ENCODE results near the gene KCNIP4.

KCNIP4 gene

GRCh38 chr4:21457086-21457840, 491.3 kb downstream of the KCNIP4 start:
- Mint-ChIP-seq H3K27ac (no peak overlapping the region), H3K4me1 (no peaks in the 10 kb centered on the region), H3K27me3 (no peaks in the 10 kb centered on the region), H3K9me3 (peaks cover 7% of the 10 kb centered on the region), H3K36me3 (ENCODE audit: low read depth) (no peaks in the 10 kb centered on the region), H3K4me3 (no peak overlapping the region)
- no peak for DNase-seq
- no peak for ATAC-seq

DNA sequence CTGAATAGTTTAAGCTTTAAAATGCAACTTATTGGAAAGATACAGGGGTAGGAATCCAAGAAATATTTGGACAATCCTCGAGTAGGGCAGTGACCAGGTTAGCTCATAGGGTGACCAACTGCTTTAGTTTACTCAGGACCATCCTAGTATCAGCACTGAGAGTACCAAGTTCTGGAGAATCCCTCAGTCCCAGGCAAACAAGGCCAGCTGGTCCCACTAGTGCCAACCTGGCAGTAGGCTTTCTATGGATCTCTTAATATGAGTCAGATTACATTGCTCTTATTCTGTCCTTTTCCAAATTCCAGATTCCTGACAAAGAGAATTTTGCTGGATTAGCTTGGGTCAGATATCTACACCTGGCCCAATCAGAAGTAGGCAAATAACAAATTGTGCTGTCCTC, 493.7 kb downstream of the KCNIP4 start:
- ATAC-seq, result no peak
- Mint-ChIP-seq H3K4me1 (no peaks in the 10 kb centered on the region), H3K27me3 (no peaks in the 10 kb centered on the region), H3K4me3 (no peak overlapping the region), H3K9me3 (peaks cover 7% of the 10 kb centered on the region), H3K36me3 (ENCODE audit: low read depth) (no peaks in the 10 kb centered on the region), H3K27ac (no peak overlapping the region)
- no peak for DNase-seq

GRCh38 chr4:21454201-21454600, 494.4 kb downstream of the KCNIP4 start:
- no peak for DNase-seq

DNA sequence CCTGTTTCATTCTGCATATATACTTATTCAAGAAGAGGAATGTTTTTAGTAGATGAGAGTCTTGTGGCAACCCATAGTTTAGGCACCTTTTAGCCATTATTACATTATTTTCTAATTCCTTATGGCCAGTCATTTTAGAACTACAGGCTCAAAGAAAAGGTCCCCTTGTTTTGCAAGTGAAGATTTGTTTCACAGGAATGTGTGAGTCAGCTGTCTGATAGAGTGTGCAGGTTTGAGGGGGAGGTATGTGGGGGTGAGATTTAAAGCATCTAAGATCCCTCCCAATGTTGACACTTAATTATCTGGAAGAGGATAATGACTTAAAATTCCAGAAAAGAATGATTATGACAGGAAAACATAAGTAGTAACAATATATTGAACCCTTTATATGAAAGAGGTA, 495.6 kb downstream of the KCNIP4 start:
- H3K36me3 Mint-ChIP-seq (ENCODE audit: low read depth), result no peaks in the 10 kb centered on the region
- H3K9me3 Mint-ChIP-seq, result peaks cover 7% of the 10 kb centered on the region
- no peaks in the 10 kb centered on the region for H3K4me1 Mint-ChIP-seq
- no peak overlapping the region for H3K4me3 Mint-ChIP-seq
- H3K27me3 Mint-ChIP-seq, result no peaks in the 10 kb centered on the region
- DNase-seq, result no peak
- H3K27ac Mint-ChIP-seq, result no peak overlapping the region
- no peak for ATAC-seq

More at GRCh38 chr4:21454201-21454600, 494.4 kb downstream of the KCNIP4 start:
- Mint-ChIP-seq H3K4me3 (no peak overlapping the region), H3K27ac (no peak overlapping the region), H3K9me3 (peaks cover 7% of the 10 kb centered on the region), H3K4me1 (no peaks in the 10 kb centered on the region), H3K27me3 (no peaks in the 10 kb centered on the region), H3K36me3 (ENCODE audit: low read depth) (no peaks in the 10 kb centered on the region)
- no peak for ATAC-seq

DNA sequence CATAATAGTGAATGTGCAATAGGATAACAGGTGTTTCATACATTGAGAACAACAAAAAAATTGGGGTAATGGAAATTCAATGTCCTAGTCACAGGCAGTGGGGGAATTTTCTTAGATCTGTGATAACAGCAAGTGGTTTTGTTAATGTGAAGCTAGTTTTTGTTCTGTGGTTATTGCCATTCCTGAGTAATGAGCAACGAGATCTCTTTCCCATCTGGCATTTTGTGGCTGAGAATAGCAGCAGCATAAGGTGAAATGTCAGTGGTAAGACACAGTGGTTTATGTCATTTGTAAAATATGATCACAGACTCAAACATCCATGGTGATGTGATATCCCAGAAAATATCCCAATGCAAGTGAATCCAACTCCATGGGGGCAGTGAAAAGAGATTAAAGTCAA, 497.5 kb downstream of the KCNIP4 start:
- Mint-ChIP-seq H3K9me3 (no peaks in the 10 kb centered on the region), H3K36me3 (ENCODE audit: low read depth) (no peaks in the 10 kb centered on the region), H3K27me3 (no peaks in the 10 kb centered on the region), H3K4me1 (no peaks in the 10 kb centered on the region), H3K4me3 (no peak overlapping the region), H3K27ac (no peak overlapping the region)
- DNase-seq, result no peak
- ATAC-seq, result no peak

DNA sequence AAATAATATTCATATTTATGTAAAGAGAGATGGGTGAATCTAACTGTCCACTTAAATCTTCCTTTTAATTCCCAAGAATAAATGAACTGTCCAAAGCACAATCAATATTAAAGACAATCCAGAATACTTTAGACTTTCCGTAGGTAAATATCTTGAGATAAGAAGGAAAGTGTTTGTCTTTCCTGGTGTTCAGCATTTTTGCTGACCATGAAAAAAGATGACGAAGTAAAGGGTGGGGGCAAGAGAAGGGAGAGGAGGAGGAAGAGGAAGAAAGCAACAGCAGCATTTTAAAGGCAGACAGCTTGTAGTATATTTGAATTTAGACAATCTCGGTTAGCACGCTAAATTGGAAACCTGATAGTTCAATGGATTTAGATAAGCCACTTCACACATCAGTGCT, 498.2 kb downstream of the KCNIP4 start:
- no peak overlapping the region for H3K27ac Mint-ChIP-seq
- ATAC-seq (no peak), DNase-seq (no peak)
- H3K4me1 Mint-ChIP-seq, result no peaks in the 10 kb centered on the region
- H3K9me3 Mint-ChIP-seq, result no peaks in the 10 kb centered on the region
- no peaks in the 10 kb centered on the region for H3K36me3 Mint-ChIP-seq (ENCODE audit: low read depth)
- H3K27me3 Mint-ChIP-seq, result no peaks in the 10 kb centered on the region
- no peak overlapping the region for H3K4me3 Mint-ChIP-seq

GRCh38 chr4:21447301-21448054, 501.1 kb downstream of the KCNIP4 start:
- Mint-ChIP-seq H3K36me3 (ENCODE audit: low read depth) (no peaks in the 10 kb centered on the region), H3K4me3 (no peak overlapping the region), H3K4me1 (no peaks in the 10 kb centered on the region), H3K9me3 (no peaks in the 10 kb centered on the region), H3K27ac (no peak overlapping the region), H3K27me3 (no peaks in the 10 kb centered on the region)
- DNase-seq, result no peak
- ATAC-seq, result no peak

DNA sequence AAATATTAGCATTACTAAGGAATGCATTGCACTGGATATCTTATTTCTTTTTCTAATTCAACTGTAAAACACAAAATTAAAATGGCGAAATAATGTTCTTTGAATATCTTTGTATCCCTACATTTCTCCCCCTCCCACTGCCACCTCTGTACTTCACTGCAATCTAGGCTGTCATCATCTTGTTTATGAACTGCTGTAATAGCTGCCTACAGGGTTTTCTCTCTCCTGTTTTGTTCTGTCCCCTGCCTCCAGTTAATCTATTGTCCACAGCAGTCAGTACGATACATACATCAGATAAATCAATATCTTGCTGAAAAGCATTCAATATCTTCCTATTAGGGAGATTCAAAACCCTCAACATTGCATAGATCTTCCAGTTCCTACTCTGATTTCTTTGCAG, 528.4 kb downstream of the KCNIP4 start:
- no peak overlapping the region for H3K27ac Mint-ChIP-seq
- no peaks in the 10 kb centered on the region for H3K4me1 Mint-ChIP-seq
- no peak for DNase-seq
- no peak overlapping the region for H3K4me3 Mint-ChIP-seq
- ATAC-seq, result no peak
- H3K9me3 Mint-ChIP-seq, result peaks cover 4% of the 10 kb centered on the region
- H3K36me3 Mint-ChIP-seq (ENCODE audit: low read depth), result no peaks in the 10 kb centered on the region
- H3K27me3 Mint-ChIP-seq, result no peaks in the 10 kb centered on the region

DNA sequence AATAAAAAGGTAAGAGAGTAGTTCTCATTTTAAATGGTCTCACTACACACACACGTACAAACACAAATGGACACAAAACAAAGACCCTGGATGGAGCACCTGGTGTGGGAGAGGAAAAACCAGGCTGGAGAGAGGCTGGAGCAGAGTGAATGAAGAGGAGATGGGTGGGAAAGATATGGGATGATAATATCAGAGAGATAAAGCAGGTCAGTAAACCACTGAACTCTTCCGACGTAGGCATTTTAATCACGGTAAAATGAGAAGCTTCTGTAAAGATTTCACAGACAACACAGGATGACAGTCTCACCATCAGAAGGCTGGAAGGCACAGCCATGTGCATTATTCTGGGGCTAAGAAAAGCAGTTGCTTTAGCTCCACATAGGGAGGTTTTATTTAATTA, 532.8 kb downstream of the KCNIP4 start:
- H3K4me1 Mint-ChIP-seq, result no peaks in the 10 kb centered on the region
- H3K4me3 Mint-ChIP-seq, result no peak overlapping the region
- no peaks in the 10 kb centered on the region for H3K36me3 Mint-ChIP-seq (ENCODE audit: low read depth)

GRCh38 chr4:21413807-21414370, 534.7 kb downstream of the KCNIP4 start:
- Mint-ChIP-seq H3K36me3 (ENCODE audit: low read depth) (no peaks in the 10 kb centered on the region), H3K27me3 (no peaks in the 10 kb centered on the region), H3K4me3 (no peak overlapping the region), H3K9me3 (no peaks in the 10 kb centered on the region), H3K4me1 (no peaks in the 10 kb centered on the region), H3K27ac (no peak overlapping the region)
- DNase-seq (no peak), ATAC-seq (no peak)

More for the DNA sequence above, 532.8 kb downstream of the KCNIP4 start:
- Mint-ChIP-seq H3K27ac (no peak overlapping the region), H3K9me3 (no peaks in the 10 kb centered on the region), H3K27me3 (no peaks in the 10 kb centered on the region)
- no peak for ATAC-seq
- DNase-seq, result no peak

GRCh38 chr4:21411086-21411485, 537.5 kb downstream of the KCNIP4 start:
- H3K27me3 Mint-ChIP-seq, result peaks cover 2% of the 10 kb centered on the region
- ATAC-seq, result no peak
- H3K9me3 Mint-ChIP-seq, result no peaks in the 10 kb centered on the region
- no peak overlapping the region for H3K4me3 Mint-ChIP-seq
- no peak for DNase-seq
- no peaks in the 10 kb centered on the region for H3K36me3 Mint-ChIP-seq (ENCODE audit: low read depth)
- no peak overlapping the region for H3K27ac Mint-ChIP-seq
- H3K4me1 Mint-ChIP-seq, result no peaks in the 10 kb centered on the region

- ATAC-seq (no peak), DNase-seq (no peak)
- Mint-ChIP-seq H3K4me1 (no peaks in the 10 kb centered on the region), H3K27ac (no peak overlapping the region), H3K36me3 (ENCODE audit: low read depth) (no peaks in the 10 kb centered on the region), H3K9me3 (no peaks in the 10 kb centered on the region), H3K4me3 (no peak overlapping the region), H3K27me3 (peaks cover 2% of the 10 kb centered on the region)
Observed at GRCh38 chr4:21410372-21410771, 538.2 kb downstream of the KCNIP4 start.

DNA sequence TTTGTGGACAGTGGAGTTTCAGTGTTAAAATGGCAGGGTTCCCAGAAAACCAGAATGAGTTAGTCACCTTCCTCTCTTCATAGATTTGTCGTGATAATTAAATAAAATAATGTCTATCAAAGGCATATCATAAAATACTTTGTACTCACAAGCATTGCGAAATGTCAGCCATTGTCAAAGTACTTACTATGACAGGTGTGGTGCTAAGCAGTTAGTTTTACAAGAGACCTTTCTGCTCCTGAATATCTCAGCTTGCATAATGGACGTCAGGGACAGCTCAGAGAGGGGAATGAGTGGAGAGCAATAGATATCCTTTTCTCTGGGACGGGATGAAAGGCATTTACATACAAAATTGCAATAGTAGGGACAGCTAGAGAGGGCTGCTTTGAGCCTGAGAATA, 560.9 kb downstream of the KCNIP4 start:
- Mint-ChIP-seq H3K4me3 (no peak overlapping the region), H3K36me3 (ENCODE audit: low read depth) (no peaks in the 10 kb centered on the region), H3K4me1 (no peaks in the 10 kb centered on the region), H3K27ac (no peak overlapping the region), H3K9me3 (peaks cover 16% of the 10 kb centered on the region), H3K27me3 (no peaks in the 10 kb centered on the region)
- DNase-seq (no peak), ATAC-seq (no peak)

DNA sequence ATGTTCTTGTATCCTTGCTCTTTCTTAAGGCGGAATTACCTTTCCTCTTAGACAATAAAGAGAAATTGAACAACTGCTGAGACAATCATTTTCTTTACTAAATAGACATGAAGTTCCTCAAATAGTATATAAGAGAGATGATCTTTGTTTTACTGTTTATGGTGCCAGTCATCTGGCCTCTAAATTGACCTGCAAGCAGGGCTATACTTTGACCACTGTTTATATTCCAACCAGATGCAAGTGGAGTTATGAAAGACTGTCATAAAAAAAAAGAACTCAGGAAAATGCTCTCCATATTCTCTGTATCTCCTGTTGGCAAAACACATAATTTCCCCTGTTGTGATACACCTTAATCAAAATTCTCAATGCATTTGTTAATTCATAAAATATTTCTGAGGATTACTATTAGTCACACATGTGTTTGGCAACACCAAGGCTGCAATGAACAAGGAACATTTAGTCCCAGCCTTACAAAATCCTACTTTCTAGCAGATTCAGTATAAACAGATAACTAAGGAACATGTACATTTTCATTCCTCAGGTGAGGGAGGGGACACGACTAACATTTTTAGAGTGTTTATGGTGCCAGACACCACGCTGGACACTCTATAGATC, 562.3 kb downstream of the KCNIP4 start:
- no peak overlapping the region for H3K27ac Mint-ChIP-seq
- peaks cover 8% of the 10 kb centered on the region for H3K9me3 Mint-ChIP-seq
- no peaks in the 10 kb centered on the region for H3K4me1 Mint-ChIP-seq
- H3K4me3 Mint-ChIP-seq, result no peak overlapping the region
- H3K36me3 Mint-ChIP-seq (ENCODE audit: low read depth), result no peaks in the 10 kb centered on the region
- ATAC-seq (no peak), DNase-seq (no peak)
- H3K27me3 Mint-ChIP-seq, result no peaks in the 10 kb centered on the region

GRCh38 chr4:21385706-21386105, 562.9 kb downstream of the KCNIP4 start:
- Mint-ChIP-seq H3K4me1 (no peaks in the 10 kb centered on the region), H3K27me3 (no peaks in the 10 kb centered on the region), H3K36me3 (ENCODE audit: low read depth) (no peaks in the 10 kb centered on the region), H3K4me3 (no peak overlapping the region), H3K27ac (no peak overlapping the region), H3K9me3 (peaks cover 8% of the 10 kb centered on the region)
- ATAC-seq (no peak), DNase-seq (no peak)
